Stimulated activated CD8-positive, alpha-beta memory T cell treated with anti-CD3 and anti-CD28 coated beads, Interleukin-15, amount 100 ng/mL, for 48 hours (primary cell): Measurements from ENCODE around the gene CHCHD3.

Experiments
- DNase-seq, 2 donors: peaks; one replicate each; pipeline ENCODE4 v3.0.0-alpha.2; 2020; ENCODE audit warnings: low read depth in 2 of 2

Gene CHCHD3

DNA sequence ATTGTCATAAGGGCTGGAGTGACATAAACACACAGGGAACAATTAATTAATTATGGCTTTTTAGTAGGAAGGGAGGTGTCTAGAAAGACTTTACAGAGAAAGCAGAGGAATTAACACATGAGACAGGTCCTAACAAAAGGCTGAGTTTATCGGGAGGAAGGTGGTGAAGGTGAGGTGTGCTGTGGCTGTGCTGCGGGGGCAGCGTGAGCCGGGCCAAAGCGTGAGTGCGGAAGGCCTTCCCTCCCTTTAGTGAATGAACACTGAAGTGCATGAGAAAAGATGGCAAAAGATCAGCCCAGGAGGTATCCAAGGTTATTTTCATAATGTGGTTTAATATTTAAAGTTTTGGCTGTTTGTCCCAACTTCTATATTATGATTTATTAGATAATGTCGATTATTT, 262.2 kb downstream of the CHCHD3 start:
- DNase-seq = no peak

- DNase-seq = no peak
Observed at GRCh38 chr7:132817949-132818348, 263.9 kb downstream of the CHCHD3 start.

DNA sequence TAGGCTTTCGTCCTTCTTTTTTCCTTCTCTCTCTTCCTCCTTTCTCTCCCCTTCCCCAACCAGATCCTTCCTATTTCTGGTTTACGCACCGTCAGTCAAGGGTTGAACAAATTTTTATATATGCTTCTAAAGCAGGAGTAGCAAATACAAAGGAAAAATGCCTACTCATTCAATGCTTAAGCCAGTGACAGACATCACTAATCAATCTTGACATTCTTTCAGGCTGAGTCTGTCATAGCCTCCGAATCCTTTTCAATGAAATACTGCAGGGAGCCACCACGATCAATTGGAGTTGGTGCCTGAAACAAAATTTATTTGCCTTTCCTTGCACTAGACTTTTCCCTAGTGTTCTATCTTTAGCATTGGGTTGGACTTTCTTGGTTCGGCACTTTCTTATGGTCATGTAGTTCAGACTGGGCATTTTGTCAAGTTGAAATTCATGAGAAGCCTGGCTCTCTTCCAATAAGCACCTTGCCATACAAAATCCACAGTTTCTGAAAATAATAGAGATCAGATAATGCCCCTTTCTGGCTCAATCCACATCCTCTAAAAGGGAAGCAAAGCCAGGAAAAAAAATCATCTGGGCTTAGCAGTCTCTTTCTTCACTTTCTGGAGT, 266.1 kb downstream of the CHCHD3 start:
- DNase-seq = no peak

- DNase-seq = no peak
Observed at GRCh38 chr7:132815130-132815529, 266.8 kb downstream of the CHCHD3 start.

DNA sequence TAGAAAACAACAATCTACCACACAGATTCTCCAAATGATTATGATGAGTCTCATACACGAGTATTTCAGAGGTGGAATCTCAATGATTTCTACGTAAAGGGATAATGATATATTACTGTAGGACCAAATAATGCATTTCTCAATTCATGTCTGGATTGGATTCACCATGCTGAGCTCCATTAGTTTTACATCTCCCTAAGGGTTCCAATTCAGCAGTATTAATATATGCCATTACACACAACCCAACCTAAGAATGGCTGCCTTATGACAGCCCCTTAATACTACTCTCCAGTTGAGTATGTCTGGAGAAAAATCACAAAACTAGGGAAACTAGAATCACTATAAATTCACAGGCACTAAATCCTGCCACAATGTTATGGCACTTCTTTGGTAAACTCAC, 271.3 kb downstream of the CHCHD3 start:
- DNase-seq = no peak

DNA sequence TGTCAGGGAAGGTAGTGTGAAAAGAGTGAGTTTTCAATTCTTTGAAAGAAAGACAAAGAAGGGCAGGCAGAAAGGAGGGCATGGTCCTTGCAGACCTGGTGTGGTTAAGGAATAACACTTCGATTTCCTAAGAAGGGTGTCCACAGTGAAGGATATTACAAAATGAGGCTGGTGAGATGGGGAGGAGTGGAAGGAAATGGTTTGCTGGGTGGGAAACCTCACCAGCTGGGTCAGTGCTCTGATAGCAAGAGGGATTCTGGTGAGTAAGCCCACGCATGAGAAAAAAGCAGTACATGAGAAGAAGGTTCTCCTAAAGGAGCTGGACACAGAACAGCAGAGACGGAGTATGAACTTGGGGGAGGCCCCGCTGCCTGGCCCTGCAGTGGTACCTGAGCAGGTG, 275.1 kb downstream of the CHCHD3 start:
- DNase-seq = no peak

GRCh38 chr7:132805766-132806165, 276.1 kb downstream of the CHCHD3 start:
- DNase-seq = no peak

GRCh38 chr7:132804849-132805485, 276.9 kb downstream of the CHCHD3 start:
- no peak for DNase-seq

DNA sequence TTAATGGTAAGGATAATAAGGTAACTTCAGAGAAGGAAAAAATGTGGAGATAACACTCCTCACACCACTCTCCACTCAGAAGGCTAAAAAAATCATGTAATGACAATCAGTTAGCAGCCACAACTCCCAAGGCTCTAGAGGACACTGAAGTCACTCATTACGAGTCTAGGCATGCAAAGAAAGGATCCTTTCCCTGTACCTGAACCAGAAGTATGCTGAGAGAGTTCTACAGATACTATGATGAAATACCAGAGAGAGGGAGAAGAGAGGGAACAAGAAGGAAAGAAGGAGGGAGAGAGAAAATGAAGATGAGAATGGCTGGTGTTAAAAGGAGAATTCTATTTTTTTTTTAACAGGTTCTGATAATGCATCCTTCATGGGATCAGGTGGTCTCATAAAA, 281.4 kb downstream of the CHCHD3 start:
- DNase-seq = no peak

DNA sequence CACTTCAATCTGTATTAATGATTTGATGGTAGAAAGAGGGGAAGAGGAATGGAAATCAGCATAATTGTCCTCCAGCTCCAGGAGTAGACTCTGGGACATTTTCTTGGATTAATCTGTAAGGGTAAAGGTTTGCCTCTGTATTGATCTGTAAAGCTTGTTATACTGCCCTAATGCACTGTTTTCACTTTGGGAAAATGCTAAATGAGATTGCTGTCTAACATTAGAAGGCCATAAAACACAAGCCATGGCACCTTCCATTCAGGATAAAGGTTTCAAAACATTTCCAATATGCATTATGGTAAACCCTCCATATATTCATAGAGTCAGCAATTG, 282.8 kb downstream of the CHCHD3 start:
- no peak for DNase-seq

- no peak for DNase-seq
Observed at GRCh38 chr7:132797152-132797551, 284.7 kb downstream of the CHCHD3 start.

DNA sequence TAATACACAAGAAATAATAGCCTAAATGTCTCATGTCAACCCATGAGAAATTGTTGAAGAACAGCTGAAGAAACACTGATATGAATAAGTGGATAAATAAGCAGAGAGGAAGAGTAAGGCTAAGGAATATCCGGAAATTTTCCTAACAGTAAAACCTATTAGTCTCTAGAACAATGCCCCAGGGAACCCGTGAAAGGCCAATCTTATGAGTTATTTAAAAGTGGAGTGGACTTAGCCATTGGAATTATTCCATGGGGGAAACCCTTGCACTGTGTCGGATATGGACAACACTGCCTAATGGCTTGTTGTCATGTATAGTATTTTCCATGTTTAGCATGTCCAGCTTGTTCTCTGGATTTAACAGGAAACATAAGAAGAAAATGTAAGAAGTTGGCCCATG, 288.4 kb downstream of the CHCHD3 start:
- no peak for DNase-seq

GRCh38 chr7:132791036-132791435, 290.9 kb downstream of the CHCHD3 start:
- DNase-seq = no peak

GRCh38 chr7:132790104-132790503, 291.8 kb downstream of the CHCHD3 start:
- no peak for DNase-seq

DNA sequence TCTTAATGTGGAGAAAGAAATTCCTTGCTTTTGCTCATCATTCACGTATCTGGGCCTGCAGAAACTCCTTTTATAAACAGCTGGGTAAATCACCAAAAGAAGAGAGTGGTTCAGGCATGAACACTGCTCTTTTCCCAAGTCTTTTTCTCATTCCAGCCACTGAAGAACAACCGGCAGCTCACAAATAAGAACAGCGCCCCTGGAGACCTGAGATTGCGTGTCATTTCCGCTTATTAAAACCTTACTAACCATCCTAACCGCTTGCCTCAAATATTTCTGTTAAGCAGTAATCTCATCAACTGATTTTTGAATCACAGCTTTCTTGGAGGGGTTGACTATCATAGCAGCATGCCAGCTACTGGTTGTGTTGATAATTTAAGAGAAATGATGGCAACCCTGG, 292.6 kb downstream of the CHCHD3 start:
- no peak for DNase-seq

DNA sequence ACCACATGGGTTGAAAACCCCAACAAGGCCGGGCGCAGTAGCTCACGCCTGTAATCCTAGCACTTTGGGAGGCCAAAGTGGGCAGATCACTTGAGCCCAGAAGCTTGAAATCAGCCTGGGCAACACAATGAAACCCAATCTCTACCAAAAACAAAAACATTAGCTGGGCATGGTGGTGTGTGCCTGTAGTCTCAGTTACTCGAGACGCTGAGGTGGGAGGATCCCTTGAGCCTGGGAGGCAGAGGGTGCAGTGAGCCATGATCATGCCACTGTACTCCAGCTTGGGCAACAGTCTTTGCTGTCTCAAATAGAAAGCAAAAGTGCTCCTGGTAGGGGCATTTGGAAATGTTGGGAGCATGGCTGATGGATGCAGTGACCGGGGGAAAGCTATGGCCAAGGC, 296.0 kb downstream of the CHCHD3 start:
- DNase-seq = no peak

DNA sequence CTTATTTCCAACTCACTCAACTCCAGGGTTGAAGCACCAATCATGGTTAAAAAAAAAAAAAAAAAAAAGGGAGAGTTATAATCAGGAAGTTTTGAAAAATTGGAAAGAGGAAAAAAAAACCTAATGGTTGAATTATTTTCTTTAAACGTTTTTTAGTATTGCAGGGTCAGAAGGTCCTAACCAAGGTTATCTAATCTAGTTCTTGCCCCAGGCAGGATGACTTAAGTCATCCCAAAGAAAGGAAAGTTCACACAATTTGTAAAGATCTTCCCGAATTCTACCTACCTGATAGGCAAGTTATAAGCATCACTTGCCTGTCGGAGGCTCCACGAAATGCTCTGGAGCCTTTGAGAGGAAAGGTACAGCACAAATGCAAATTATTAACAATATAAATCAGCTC, 297.5 kb downstream of the CHCHD3 start:
- DNase-seq = no peak

GRCh38 chr7:132783824-132784223, 298.1 kb downstream of the CHCHD3 start:
- DNase-seq = no peak

GRCh38 chr7:132782777-132783640, 298.9 kb downstream of the CHCHD3 start:
- no peak for DNase-seq

DNA sequence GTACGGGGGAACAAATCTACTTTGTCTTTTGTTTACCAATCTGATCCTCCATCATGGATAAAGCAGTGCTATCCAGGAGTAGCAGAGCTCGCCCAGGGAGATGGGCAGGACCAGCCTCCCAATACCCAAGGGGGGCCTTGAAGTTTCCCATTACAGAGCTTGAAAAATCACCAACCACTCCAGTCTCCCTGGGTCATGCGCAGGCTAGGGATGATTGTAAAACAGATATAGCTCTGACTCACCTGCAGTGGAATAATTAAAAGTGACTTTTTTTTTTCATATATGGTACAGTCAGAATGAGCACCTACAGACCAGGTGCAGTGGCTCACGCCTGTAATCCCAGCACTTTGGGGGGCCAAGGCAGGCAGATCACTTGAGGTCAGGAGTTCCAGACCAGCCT, 301.1 kb downstream of the CHCHD3 start:
- DNase-seq = no peak

- DNase-seq = no peak
Observed at GRCh38 chr7:132779164-132779563, 302.7 kb downstream of the CHCHD3 start.

DNA sequence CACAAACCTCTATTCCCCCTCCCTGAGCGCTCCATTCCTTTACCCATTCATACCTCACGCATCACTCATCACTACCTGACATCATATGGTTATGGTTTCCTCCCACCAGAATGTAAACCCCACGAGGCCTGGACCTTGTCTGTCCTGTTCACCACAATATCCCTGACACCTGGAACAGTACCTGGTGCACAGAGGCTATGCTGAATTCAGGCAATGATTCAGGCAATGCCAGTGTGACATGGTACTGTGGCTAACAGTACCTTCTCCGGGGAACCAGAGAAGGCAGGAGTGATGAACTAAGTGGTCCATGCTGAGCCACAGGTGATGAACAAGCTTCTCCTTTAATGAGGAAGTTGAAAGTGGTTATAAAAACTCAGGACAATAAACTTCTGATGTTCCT, 303.1 kb downstream of the CHCHD3 start:
- DNase-seq = no peak

DNA sequence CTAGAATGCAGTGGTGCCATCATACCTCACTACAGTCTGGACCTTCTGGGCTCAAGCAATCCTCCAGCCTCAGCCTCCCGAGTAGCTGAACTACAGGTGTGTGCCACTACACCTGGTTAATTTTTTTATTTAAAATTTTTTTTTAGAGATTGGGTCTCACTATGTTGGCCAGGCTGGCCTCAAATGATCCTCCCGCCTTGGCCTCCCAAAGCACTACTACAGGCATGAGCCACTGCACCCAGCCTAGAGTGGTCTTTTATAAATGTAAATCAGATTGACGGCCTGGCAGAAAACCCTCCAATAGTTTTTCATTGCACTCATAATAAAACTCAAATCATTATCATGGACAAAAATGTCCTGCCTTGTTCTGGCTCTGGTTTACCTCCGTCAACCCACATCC, 303.9 kb downstream of the CHCHD3 start:
- no peak for DNase-seq
